Measurements from ENCODE around the gene ZNF462.
"Not testable (repeated sequence)": the region's sequence is repeated elsewhere in the genome, so short reads cannot be mapped to it uniquely, and the experiment has no call there.

Gene ZNF462

GRCh38 chr9:106962615-106963363 is 99.8 kb downstream of the ZNF462 start:
- no peak for DNase-seq (ENCODE audit: low read depth, low spot score)

GRCh38 chr9:106963684-106964083 is 100.7 kb downstream of the ZNF462 start:
- DNase-seq (ENCODE audit: low read depth, low spot score), result no peak

GRCh38 chr9:106964329-106964728 is 101.4 kb downstream of the ZNF462 start:
- DNase-seq (ENCODE audit: low read depth, low spot score), result no peak

- no peak for DNase-seq (ENCODE audit: low read depth, low spot score)
These were observed 102.0 kb downstream of the ZNF462 start for GRCh38 chr9:106964822-106965525.

GRCh38 chr9:106966481-106966880 is 103.5 kb downstream of the ZNF462 start:
- DNase-seq (ENCODE audit: low read depth, low spot score), result no peak

GRCh38 chr9:106969696-106970095 is 106.7 kb downstream of the ZNF462 start:
- no peak for DNase-seq (ENCODE audit: low read depth, low spot score)

GRCh38 chr9:106970219-106970975 is 107.4 kb downstream of the ZNF462 start:
- DNase-seq (ENCODE audit: low read depth, low spot score), result no peak

- no peak for DNase-seq (ENCODE audit: low read depth, low spot score)
These were observed 108.1 kb downstream of the ZNF462 start for GRCh38 chr9:106970976-106971457.

GRCh38 chr9:106972082-106972481 is 109.1 kb downstream of the ZNF462 start:
- DNase-seq (ENCODE audit: low read depth, low spot score), result peak; percentile 46

- no peak for DNase-seq (ENCODE audit: low read depth, low spot score)
These were observed 111.4 kb downstream of the ZNF462 start for GRCh38 chr9:106974341-106974740.

GRCh38 chr9:106976772-106977171 is 113.8 kb downstream of the ZNF462 start:
- DNase-seq (ENCODE audit: low read depth, low spot score), result no peak

GRCh38 chr9:106980551-106981101 is 117.7 kb downstream of the ZNF462 start:
- DNase-seq (ENCODE audit: low read depth, low spot score), result no peak

- no peak for DNase-seq (ENCODE audit: low read depth, low spot score)
These were observed 118.7 kb downstream of the ZNF462 start for GRCh38 chr9:106981396-106982287.

- DNase-seq (ENCODE audit: low read depth, low spot score), result no peak
These were observed 119.7 kb downstream of the ZNF462 start for GRCh38 chr9:106982636-106983035.

GRCh38 chr9:106983346-106983745 is 120.4 kb downstream of the ZNF462 start:
- no peak for DNase-seq (ENCODE audit: low read depth, low spot score)

GRCh38 chr9:106989904-106990303 is 126.9 kb downstream of the ZNF462 start:
- not testable (repeated sequence) for DNase-seq (ENCODE audit: low read depth, low spot score)

GRCh38 chr9:106992186-106992585 is 129.2 kb downstream of the ZNF462 start:
- no peak for DNase-seq (ENCODE audit: low read depth, low spot score)

GRCh38 chr9:106993603-106994002 is 130.6 kb downstream of the ZNF462 start:
- no peak for DNase-seq (ENCODE audit: low read depth, low spot score)

- no peak for DNase-seq (ENCODE audit: low read depth, low spot score)
These were observed 131.5 kb downstream of the ZNF462 start for GRCh38 chr9:106994463-106994862.

- DNase-seq (ENCODE audit: low read depth, low spot score), result no peak
These were observed 137.3 kb downstream of the ZNF462 start for GRCh38 chr9:107000218-107000617.

GRCh38 chr9:107005201-107005600 is 142.2 kb downstream of the ZNF462 start:
- DNase-seq (ENCODE audit: low read depth, low spot score), result no peak

Measured in ELF-1 (cell line).